ENCODE data around the gene FAM149B1.

Gene FAM149B1

GRCh38 chr10:73174148-73174925 is 6.4 kb downstream of the FAM149B1 start:
- H3K27me3 ChIP-seq: no peaks in the 10 kb centered on the region
- H3K27ac ChIP-seq: no peak overlapping the region
- H3K4me3 ChIP-seq: no peak overlapping the region
- H3K4me1 ChIP-seq: peaks cover 0 to 4% (median 2%) of the 10 kb centered on the region in 4 donors
- TF ChIP-seq CTCF (IDR thresholded peaks at IDR 0.05): no peak
- H3K36me3 ChIP-seq: peaks cover 24 to 40% (median 32%) of the 10 kb centered on the region in 3 donors
- intact Hi-C loops (cut with DNase I; ENCODE audit: low total_unique reads): no loop called here
- H3K9me3 ChIP-seq: no peaks in the 10 kb centered on the region
- DNase-seq: no peak

GRCh38 chr10:73182568-73182967 is 14.6 kb downstream of the FAM149B1 start:
- DNase-seq: no peak
- Histone ChIP-seq H3K27ac (no peak overlapping the region), H3K4me3 (no peak overlapping the region), H3K9me3 (no peaks in the 10 kb centered on the region), H3K4me1 (no peaks in the 10 kb centered on the region), H3K27me3 (no peaks in the 10 kb centered on the region), H3K36me3 (peaks cover 21 to 55% (median 27%) of the 10 kb centered on the region in 3 donors)
- intact Hi-C loops (cut with DNase I; ENCODE audit: low total_unique reads): no loop called here
- no peak for TF ChIP-seq CTCF (IDR thresholded peaks at IDR 0.05)

GRCh38 chr10:73183667-73184281 is 15.9 kb downstream of the FAM149B1 start:
- Histone ChIP-seq H3K4me1 (no peaks in the 10 kb centered on the region), H3K9me3 (no peaks in the 10 kb centered on the region), H3K4me3 (no peak overlapping the region), H3K27ac (no peak overlapping the region), H3K36me3 (peaks cover 14 to 48% (median 18%) of the 10 kb centered on the region in 3 donors), H3K27me3 (no peaks in the 10 kb centered on the region)
- TF ChIP-seq CTCF (IDR thresholded peaks at IDR 0.05): no peak
- intact Hi-C loops (cut with DNase I; ENCODE audit: low total_unique reads): no loop called here
- DNase-seq: no peak

GRCh38 chr10:73186266-73186665 is 18.3 kb downstream of the FAM149B1 start:
- DNase-seq: no peak
- Histone ChIP-seq H3K27me3 (no peaks in the 10 kb centered on the region), H3K9me3 (no peaks in the 10 kb centered on the region), H3K4me3 (no peak overlapping the region), H3K36me3 (peaks cover 8 to 26% (median 14%) of the 10 kb centered on the region in 3 donors), H3K4me1 (no peaks in the 10 kb centered on the region), H3K27ac (no peak overlapping the region)
- TF ChIP-seq CTCF (IDR thresholded peaks at IDR 0.05): no peak
- intact Hi-C loops (cut with DNase I; ENCODE audit: low total_unique reads): no loop called here

GRCh38 chr10:73190188-73190587 is 22.3 kb downstream of the FAM149B1 start:
- DNase-seq: no peak
- Histone ChIP-seq H3K4me1 (no peaks in the 10 kb centered on the region), H3K27me3 (no peaks in the 10 kb centered on the region), H3K9me3 (no peaks in the 10 kb centered on the region), H3K4me3 (no peak overlapping the region), H3K27ac (no peak overlapping the region), H3K36me3 (peaks cover 14 to 27% (median 17%) of the 10 kb centered on the region in 3 donors)
- no peak for TF ChIP-seq CTCF (IDR thresholded peaks at IDR 0.05)
- intact Hi-C loops (cut with DNase I; ENCODE audit: low total_unique reads): no loop called here

Data from tibial artery (tissue), 4 donors.